Pancreas (tissue), 10 donors: ENCODE results near the gene FBXW10. TPM values are rescaled to one million over a fixed set of nuclear protein-coding genes. Genes with fewer than 3 reads are reported as not detected.
"Not testable (repeated sequence)": the region's sequence is repeated elsewhere in the genome, so short reads cannot be mapped to it uniquely, and the experiment has no call there.

Experiments
- ATAC-seq, 4 donors: fragments of 200-7000 bp; cut with Tn5 transposase; one replicate each; pipeline versions ENCODE4 v1.8.0 to v1.9.1; 2020; ENCODE audit warnings: mild to moderate bottlenecking in 4 of 4, moderate library complexity in 4 of 4
- DNase-seq, 6 donors: peaks; one replicate each; pipeline ENCODE4 v3.0.0-alpha.2; 2020
- FAIRE-seq: peaks from 2 replicates; lab custom pipeline; 2012; peaks lifted over from hg19 to GRCh38; lab: Jason Lieb, UNC
- H3K27ac ChIP-seq, 4 donors: fragments of 200-600 bp; sonication (generic); 1 replicate in 3 of 4; 2 replicates in 1 of 4; pipeline versions ENCODE4 v1.5.0 to v1.8.0; 2020
- H3K27me3 ChIP-seq, 4 donors: fragments of 200-600 bp; one replicate each; pipeline ENCODE4 v1.8.0; 2021
- H3K36me3 ChIP-seq, 3 donors: fragments of 200-600 bp; sonication (generic) in 1 of 3; one replicate each; pipeline versions ENCODE4 v1.5.0 to v1.8.0; 2020 to 2021
- H3K4me1 ChIP-seq, 3 donors: fragments of 200-600 bp; one replicate each; pipeline ENCODE4 v1.8.0; 2021
- H3K4me3 ChIP-seq, 4 donors: fragments of 200-600 bp; sonication (generic) in 2 of 4; one replicate each; pipeline versions ENCODE4 v1.5.0 to v1.8.0; 2020 to 2021
- H3K9me3 ChIP-seq, 4 donors: fragments of 200-600 bp; one replicate each; pipeline ENCODE4 v1.8.0; 2021
- WGBS, 2 donors: extraction: QIAGEN DNeasy Blood & Tissue Kit; methylation state at CpG; one replicate each; pipeline ENCODE4 v1.1.7; 2013; 5-methylcytosine and 5-hydroxymethylcytosine counted together
- intact Hi-C, 3 donors: fragments of 100-400 bp; cut with DNase I; formaldehyde crosslinking; loops; one replicate each; pipeline versions ENCODE4 v1.11.1 to v1.14.2; 2022
- polyA plus RNA-seq, 2 donors: library from polyadenylated mRNA; stranded (reverse); fragments of 200-250 nt; gene quantifications; one replicate each; pipeline ENCODE4 v1.2.3, GENCODE V29; 2013
- total RNA-seq, 6 donors: library from RNA; stranded (reverse); fragmentation: NEBNext Ultra II Directional in 4 of 6; extraction: Animal tissue kit (Norgen Biotek cat#: 25700) in 4 of 6; gene quantifications; one replicate each; pipeline versions ENCODE4 v1.2.1 to v1.2.4, GENCODE V29; 2021 to 2023
- TF ChIP-seq, protein P1 (sequence below), 4 donors: fragments of 200-600 bp; sonication (generic) in 3 of 4; IDR thresholded peaks; one replicate each; pipeline versions ENCODE4 v1.5.0 to v1.8.0; 2021; ENCODE audit warnings: antibody characterized with exemption in 4 of 4
- donor health status: healthy with polysubstance abuse.
- donor health status: DM: no; HTN: no; CAD: no; lungs with moderate emphysema.
- donor health status: DM: no; HTN: no; CAD: no.
- donor health status: control.
- donor health status: control.
- donor health status: Bipolar disorder and iron deficiency.
- donor health status: DM: yes; HTN: yes; CAD: no.
- donor health status: DM: no; HTN: no; CAD: no.
- donor health status: DM: no; HTN: no; CAD: no.
- donor health status: DM: yes; HTN: yes; CAD: no.

The FBXW10 gene, protein sequence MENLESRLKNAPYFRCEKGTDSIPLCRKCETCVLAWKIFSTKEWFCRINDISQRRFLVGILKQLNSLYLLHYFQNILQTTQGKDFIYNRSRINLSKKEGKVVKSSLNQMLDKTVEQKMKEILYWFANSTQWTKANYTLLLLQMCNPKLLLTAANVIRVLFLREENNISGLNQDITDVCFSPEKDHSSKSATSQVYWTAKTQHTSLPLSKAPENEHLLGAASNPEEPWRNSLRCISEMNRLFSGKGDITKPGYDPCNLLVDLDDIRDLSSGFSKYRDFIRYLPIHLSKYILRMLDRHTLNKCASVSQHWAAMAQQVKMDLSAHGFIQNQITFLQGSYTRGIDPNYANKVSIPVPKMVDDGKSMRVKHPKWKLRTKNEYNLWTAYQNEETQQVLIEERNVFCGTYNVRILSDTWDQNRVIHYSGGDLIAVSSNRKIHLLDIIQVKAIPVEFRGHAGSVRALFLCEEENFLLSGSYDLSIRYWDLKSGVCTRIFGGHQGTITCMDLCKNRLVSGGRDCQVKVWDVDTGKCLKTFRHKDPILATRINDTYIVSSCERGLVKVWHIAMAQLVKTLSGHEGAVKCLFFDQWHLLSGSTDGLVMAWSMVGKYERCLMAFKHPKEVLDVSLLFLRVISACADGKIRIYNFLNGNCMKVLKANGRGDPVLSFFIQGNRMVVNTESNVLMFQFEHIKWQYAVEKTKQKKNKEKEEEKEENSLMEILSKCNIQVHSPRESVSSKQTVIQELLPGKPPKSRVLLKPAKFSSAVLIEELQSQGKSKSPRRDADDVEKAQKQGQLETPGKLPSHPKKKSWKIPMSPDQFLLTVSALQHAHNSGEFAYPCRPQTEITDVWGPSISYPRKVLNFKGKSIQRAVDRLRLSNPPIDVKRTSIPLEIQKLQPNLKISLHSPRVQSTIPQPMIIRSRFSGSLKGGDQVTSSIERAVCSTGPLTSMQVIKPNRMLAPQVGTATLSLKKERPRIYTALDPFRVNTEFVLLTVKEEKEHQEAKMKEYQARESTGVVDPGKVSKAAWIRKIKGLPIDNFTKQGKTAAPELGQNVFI
- total RNA-seq, result under 1 TPM in 1 of 6 donors, not detected in 5; 0.05 TPM
- polyA plus RNA-seq, result under 1 TPM; 0.11 to 0.23 TPM

DNA sequence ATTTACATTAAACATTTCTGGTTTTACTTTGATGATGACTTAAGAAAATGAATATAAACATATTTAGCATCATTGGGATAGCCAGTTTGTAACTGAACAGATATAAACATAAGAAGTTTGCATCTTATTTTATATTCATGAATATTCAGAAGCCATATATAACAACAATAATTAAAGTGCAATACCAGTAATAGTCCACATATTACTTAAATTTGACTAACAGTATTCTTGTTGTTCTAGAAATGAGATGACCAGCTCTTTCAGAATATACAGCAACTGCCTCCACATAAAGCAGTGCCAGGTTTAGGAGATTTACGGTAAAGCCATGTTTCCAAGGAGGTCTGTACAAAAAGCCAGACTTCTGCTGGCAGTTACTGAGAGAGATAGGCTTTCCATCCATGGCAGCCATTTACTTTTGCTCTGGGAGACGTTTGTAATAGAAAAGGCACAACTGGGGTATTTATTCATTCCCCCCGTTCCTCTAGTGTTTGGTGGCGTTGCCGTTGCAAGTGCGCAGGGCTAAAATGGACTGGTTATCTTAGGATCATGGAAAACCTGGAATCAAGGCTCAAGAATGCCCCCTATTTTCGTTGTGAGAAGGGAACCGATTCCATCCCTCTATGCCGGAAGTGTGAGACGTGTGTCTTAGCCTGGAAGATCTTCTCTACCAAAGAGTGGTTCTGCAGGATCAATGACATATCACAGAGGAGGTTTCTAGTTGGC is at the start of gene FBXW10:
FBXW10 (plus strand) TSS at position 356 of the 723 bp plus-strand sequence; CDS start at position 547, 191 bp downstream.
- H3K9me3 ChIP-seq, result not testable (repeated sequence)

DNA sequence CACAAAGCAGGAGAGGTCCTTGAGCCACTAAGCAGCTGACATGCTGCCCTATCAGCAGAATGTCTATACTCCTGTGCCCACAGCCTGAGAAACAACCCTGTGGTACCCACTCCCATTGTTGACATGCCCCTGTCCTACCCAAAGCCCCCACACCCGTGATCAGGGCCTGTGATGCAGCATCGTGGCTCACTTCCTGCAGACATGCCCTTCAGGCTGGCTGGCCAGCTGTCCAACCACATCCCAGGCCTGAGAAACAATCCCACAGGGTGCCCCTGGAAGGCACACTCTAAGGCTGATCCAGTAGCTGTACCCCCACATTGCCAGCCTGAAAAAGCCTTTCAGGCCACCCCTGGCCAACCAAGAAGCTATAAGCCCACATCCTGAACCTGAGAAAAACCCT is 48.7 kb upstream of the FBXW10 start:
- H3K36me3 ChIP-seq, ATAC-seq, H3K27ac ChIP-seq, H3K9me3 ChIP-seq, H3K4me3 ChIP-seq, DNase-seq, H3K4me1 ChIP-seq, H3K27me3 ChIP-seq, FAIRE-seq, intact Hi-C loops: not testable (repeated sequence)
- WGBS, 2 donors, result 38 to 60% methylated on average over 2 of the region's 2 CpGs

More for the DNA sequence above, at the start of gene FBXW10:
- H3K4me1 ChIP-seq, H3K36me3 ChIP-seq, H3K27me3 ChIP-seq, intact Hi-C loops, H3K27ac ChIP-seq, H3K4me3 ChIP-seq, DNase-seq: not testable (repeated sequence)
- ATAC-seq (peak in 3 of 4 donors; percentile 81 to 89 (median 87)), FAIRE-seq (peak; percentile 69)
- 29 to 39% methylated on average over 8 to 9 of the region's 10 CpGs for WGBS, 2 donors

DNA sequence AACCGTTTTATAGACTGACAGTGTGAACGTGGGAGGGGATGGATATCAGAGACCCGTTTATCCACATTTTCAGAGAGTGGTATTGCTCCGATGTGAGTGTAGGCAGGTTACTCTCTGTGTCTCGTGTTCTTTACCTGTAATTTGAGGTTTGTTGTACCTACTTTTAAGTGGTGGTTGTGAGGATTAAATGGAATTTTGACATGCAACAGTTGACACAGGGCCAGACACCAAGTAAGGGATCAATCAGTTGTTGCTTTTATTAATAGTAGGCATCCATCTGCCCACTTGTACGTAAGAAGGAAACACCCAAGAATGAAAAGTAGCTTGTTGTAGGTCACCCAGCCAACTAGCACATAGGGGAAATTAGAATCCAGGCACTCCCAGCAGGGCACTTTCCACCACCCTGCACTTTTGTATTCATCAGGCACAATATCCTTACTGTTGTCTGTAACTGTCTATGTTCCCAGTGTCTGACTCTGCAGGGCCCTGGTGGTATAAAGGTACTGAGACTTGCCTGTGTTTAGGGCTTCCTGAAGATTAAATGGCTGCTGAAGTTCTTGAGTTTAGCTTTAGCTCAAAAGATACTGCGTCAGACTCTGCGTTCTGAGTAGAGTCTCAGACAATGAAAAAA is 45.3 kb upstream of the FBXW10 start:
- H3K27me3 ChIP-seq, H3K9me3 ChIP-seq, H3K27ac ChIP-seq, intact Hi-C loops, H3K4me1 ChIP-seq, ATAC-seq, DNase-seq, H3K36me3 ChIP-seq, FAIRE-seq: not testable (repeated sequence)
- H3K4me3 ChIP-seq, result peak overlapping the region; percentile 33 to 52 (median 42)
- WGBS, 2 donors, result 52 to 53% methylated on average over 8 of the region's 8 CpGs

DNA sequence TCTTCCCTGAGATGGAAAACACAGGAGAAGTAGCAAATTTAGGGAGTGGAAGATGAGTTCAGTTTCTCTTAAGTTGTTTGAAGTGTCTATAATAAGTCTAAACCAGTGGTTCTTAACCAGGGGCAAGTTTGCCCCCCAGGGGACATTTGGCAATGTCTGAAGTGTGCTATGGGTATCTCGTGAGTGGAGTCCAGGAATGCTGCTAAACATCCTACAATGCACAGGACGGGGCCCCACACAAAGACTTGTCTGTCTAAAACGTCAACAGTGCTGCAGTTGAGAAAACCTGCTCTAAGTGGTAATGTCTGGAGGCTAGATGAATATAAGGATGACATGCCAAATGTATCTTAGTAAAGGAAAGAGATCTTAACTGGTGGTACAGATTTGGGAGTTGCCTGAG is 37.9 kb upstream of the FBXW10 start:
- H3K27ac ChIP-seq, FAIRE-seq, H3K4me3 ChIP-seq, H3K36me3 ChIP-seq, DNase-seq, H3K9me3 ChIP-seq, H3K27me3 ChIP-seq, ATAC-seq, H3K4me1 ChIP-seq, intact Hi-C loops: not testable (repeated sequence)
- WGBS, 2 donors, result 87 to 93% methylated on average over 3 of the region's 3 CpGs

DNA sequence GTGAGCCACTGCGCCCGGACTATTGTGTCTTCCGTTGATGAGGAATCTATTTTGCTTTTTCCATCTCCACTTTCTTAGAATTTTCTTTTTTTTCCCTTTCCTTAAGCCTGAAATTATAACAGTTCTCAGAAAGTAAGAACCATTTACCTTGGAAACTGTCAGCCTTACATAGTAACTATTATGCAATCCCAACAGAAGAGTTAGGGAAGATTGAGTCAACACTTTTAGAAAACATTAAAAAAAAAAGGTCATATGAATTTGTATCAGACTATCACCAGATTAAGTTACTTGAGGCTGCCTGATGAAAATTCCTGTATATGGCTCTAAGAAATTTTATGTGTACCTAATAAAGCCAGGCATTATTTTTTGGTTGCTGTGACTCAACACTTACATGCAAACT is 35.6 kb upstream of the FBXW10 start:
- H3K36me3 ChIP-seq, H3K27me3 ChIP-seq, H3K9me3 ChIP-seq, ATAC-seq, H3K4me3 ChIP-seq, H3K4me1 ChIP-seq, H3K27ac ChIP-seq, FAIRE-seq, DNase-seq, intact Hi-C loops: not testable (repeated sequence)
- WGBS, 2 donors, result 94 to 96% methylated on average over 3 of the region's 3 CpGs

DNA sequence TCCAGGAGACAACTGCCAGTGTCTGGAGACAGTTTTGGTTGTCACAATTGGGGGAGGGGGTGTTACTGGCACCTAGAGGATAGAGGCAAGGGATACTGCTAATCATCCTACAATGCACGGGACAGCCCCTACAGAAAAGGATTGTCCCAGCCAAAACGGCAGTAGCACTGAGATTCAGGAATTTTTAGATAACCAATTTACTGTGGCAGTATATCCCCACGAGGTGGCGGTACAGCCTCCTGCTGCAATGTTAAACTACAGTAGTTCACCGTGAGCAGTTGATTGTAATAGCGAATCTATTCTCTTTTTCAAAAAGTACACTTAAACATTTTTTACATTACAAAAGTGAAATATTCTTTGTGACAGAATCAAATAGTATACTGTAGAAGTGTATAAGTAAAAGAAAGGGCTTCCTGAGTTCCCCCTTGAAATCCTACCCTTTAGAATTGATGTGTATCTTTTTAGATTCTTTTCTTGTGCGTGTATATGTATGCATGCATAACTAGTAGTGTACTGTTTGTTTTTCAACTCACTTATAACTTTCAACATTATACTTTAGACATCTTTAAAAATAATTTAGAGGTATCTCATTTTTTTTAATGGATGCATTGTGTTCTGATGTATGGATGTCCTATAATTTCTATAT is 31.4 kb upstream of the FBXW10 start:
- H3K27ac ChIP-seq, intact Hi-C loops, H3K36me3 ChIP-seq, H3K9me3 ChIP-seq, H3K4me1 ChIP-seq, H3K4me3 ChIP-seq, H3K27me3 ChIP-seq: not testable (repeated sequence)
- DNase-seq (peak; percentile 40 to 74 (median 56)), FAIRE-seq (peak; percentile 91), ATAC-seq (peak; percentile 82 to 95 (median 90))
- WGBS, 2 donors, result 9 to 12% methylated on average over 5 to 7 of the region's 7 CpGs
- TF ChIP-seq, protein P1, sequence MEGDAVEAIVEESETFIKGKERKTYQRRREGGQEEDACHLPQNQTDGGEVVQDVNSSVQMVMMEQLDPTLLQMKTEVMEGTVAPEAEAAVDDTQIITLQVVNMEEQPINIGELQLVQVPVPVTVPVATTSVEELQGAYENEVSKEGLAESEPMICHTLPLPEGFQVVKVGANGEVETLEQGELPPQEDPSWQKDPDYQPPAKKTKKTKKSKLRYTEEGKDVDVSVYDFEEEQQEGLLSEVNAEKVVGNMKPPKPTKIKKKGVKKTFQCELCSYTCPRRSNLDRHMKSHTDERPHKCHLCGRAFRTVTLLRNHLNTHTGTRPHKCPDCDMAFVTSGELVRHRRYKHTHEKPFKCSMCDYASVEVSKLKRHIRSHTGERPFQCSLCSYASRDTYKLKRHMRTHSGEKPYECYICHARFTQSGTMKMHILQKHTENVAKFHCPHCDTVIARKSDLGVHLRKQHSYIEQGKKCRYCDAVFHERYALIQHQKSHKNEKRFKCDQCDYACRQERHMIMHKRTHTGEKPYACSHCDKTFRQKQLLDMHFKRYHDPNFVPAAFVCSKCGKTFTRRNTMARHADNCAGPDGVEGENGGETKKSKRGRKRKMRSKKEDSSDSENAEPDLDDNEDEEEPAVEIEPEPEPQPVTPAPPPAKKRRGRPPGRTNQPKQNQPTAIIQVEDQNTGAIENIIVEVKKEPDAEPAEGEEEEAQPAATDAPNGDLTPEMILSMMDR (IDR thresholded peaks at IDR 0.05), result peak; percentile 30 to 43 (median 37)

DNA sequence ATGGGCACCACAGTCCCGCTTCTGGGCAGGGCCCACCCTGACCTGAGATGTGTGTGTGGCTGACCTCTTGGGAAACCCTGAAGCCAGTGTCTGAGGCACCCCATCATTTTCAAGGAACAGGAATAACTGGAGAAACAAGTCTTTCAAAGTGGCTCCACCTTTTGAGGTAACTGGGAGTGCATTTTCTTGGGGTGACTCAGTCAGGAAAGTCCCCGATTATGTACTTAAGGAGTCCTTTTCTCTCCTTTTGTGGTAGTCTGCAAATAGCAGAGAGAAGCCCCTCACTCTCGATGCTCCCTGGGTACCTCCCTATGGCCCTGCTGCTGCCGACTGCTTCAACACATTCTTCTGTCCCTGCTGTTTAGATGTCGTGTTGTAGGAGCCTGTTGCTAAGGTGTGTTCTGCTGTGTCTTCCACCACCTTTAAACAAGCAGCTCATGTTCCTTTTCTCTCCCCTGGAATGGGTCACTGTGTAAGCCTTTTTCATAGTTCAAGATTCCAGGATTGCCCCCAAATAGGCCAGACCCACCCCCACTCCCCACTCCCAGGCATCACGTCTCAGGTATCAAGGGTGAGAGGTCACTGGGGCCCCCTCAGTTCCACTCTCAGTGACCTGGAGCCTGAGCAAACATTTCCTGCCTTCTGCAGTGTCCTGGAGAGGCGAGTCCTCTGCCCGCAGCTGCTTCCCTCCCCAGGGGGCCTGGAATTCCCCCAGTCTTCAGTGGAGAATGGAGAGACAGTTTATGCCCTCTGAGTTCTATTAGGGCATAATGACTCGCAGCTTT is 25.0 kb upstream of the FBXW10 start:
- peak overlapping the region in 1 of 4 donors; percentile 12 for H3K27ac ChIP-seq
- intact Hi-C loops, result not testable (repeated sequence)

DNA sequence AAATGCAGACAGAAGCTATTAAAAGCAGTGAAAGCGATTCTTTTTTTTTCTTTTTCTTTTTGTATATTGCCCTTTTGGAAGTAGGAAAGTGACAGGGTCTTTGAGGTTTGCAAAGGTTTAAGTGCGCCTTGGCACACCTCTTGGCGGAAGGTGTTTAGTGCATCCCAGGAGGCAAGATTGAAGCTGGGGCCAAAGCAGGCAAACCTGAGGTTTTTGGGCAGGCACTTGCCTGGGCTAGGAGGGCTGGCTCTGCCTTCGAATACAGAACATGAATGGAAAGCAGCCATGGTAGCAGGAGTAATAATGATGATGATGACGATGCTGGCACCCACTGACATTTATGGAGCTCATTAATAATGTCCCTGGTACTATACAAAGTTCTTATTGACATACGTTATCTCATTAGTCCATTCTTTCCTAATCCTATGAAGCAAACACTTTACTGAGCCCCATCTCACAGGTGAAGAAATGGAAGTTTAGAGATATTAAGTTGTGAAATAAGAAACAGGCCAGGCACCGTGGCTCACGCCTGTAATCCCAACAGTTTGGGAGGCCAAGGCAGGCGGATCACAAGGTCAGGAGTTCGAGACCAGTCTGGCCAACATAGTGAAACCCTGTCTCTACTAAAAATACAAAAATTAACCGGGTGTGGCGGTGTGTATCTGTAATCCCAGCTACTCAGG is 24.3 kb upstream of the FBXW10 start:
- FAIRE-seq, intact Hi-C loops, H3K27me3 ChIP-seq, H3K36me3 ChIP-seq, H3K4me1 ChIP-seq, DNase-seq, H3K27ac ChIP-seq, H3K9me3 ChIP-seq, H3K4me3 ChIP-seq: not testable (repeated sequence)
- WGBS, 2 donors, result 80% methylated on average over 10 to 12 of the region's 12 CpGs
- ATAC-seq, result peak in 1 of 4 donors; percentile 34

More for the DNA sequence above, 25.0 kb upstream of the FBXW10 start:
- not testable (repeated sequence) for H3K4me1 ChIP-seq, H3K9me3 ChIP-seq, H3K27me3 ChIP-seq, H3K36me3 ChIP-seq, FAIRE-seq, DNase-seq, H3K4me3 ChIP-seq
- 64 to 77% methylated on average over 7 to 8 of the region's 9 CpGs for WGBS, 2 donors
- peak in 3 of 4 donors; percentile 44 to 69 (median 47) for ATAC-seq
